Measurements from ENCODE around the gene POLH.

DNA sequence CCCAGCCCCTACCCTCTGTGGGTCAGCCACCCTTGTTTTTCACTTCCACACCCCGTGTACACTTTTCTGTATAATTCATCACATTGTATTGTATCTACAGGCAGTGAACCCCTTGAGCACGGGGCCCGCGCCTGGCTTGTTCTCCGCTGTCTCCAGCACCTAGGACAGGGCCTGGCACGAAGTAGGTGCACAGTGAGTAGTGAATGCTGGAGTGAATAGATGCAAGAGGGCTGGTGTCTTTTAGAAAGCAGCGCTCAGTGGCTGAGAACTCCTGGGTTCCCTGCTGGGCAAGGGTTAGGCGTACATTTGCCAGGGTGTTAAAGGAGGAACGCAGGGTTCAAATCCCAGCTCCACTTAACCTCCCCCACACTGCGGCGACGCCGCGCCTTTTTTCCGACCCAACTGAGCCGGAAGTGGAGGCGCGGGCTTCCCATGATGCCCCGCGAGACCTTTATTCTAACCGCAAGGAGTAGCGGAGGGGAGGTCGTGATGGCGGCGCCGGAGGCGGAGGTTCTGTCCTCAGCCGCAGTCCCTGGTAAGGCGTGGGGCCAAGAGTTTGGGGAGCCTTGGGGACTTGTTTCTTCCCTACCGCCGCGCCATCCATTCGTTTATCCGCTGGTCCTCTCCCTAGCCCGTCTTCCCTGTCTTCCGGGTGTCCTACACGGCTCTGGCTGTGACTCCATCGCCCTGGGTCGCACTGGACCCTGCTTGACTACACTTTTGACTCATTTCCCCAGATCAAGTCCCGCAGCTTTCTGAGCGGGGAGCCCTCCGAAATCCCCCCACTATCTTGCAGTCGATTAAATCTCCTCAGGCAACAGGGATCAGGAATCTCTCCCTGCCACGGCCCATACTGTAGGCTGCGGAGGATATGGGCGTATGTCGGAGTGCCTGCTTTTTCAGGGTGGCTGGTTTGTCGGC is 59.7 kb downstream of the POLH start, which contains the start of gene MAD2L1BP:
- no peak for TF ChIP-seq SUZ12 (IDR thresholded peaks at IDR 0.05)
- TF ChIP-seq ELF4 (IDR thresholded peaks at IDR 0.05): peak; percentile 85
- TF ChIP-seq FOXM1 (IDR thresholded peaks at IDR 0.05; ENCODE audit: borderline replicate concordance): no peak
- no peak for TF ChIP-seq HDGF (IDR thresholded peaks at IDR 0.05; ENCODE audit: borderline replicate concordance)
- TF ChIP-seq BHLHE40 (IDR thresholded peaks at IDR 0.05; ENCODE audit: borderline replicate concordance): no peak
- TF ChIP-seq PKNOX1 (IDR thresholded peaks at IDR 0.05): no peak
- TF ChIP-seq TARDBP (IDR thresholded peaks at IDR 0.05): no peak
- TF ChIP-seq ARNT (IDR thresholded peaks at IDR 0.05): no peak
- TF ChIP-seq CTBP1 (IDR thresholded peaks at IDR 0.05; ENCODE audit: borderline replicate concordance): no peak
- no peak for TF ChIP-seq ZNF384 (IDR thresholded peaks at IDR 0.05)
- no peak for TF ChIP-seq FOXA1 (IDR thresholded peaks at IDR 0.05)
- no peak for TF ChIP-seq SP1 (IDR thresholded peaks at IDR 0.05)
- TF ChIP-seq LEF1 (IDR thresholded peaks at IDR 0.05; ENCODE audit: borderline replicate concordance): no peak
- no peak for TF ChIP-seq FOXK2 (IDR thresholded peaks at IDR 0.05)
